Fibroblast of lung (primary cell): ENCODE measurements around the gene TOM1.

Source experiments
- CTCF ChIP-seq, 2 donors: IDR thresholded peaks in 1 of 2; conservative IDR thresholded peaks in 1 of 2; 1 replicate in 1 of 2; 2 replicates in 1 of 2; pipeline ENCODE4 v1.5.1; 2011 to 2012; ENCODE audit warnings: low read length in 2 of 2, control low read depth in 1 of 2, inconsistent platforms in 1 of 2, low read depth in 1 of 2, mild to moderate bottlenecking in 1 of 2
- EZH2 ChIP-seq: IDR thresholded peaks from 2 replicates; pipeline ENCODE4 v1.5.1; 2012; ENCODE audit warnings: low read length, control low read depth, mild to moderate bottlenecking; ENCODE audit errors: missing control alignments

- TF ChIP-seq CTCF (conservative IDR thresholded peaks at IDR 0.05 in 1 of 2, IDR thresholded peaks at IDR 0.05 in 1 of 2; ENCODE audit: low read depth in 1 of 2, low read length in 2 of 2) (no peak), EZH2 (no peak)
These were observed 38.2 kb downstream of the TOM1 start for GRCh38 chr22:35337932-35338331.
